Neutrophil (primary cell): ENCODE measurements around the gene FHOD1.

Source experiments
- H3K27ac ChIP-seq: fragments of 200-600 bp; sonication (generic); 2 replicates; pipeline ENCODE4 v1.5.1; 2016; ENCODE audit warnings: mild to moderate bottlenecking, moderate library complexity
- H3K27me3 ChIP-seq: fragments of 200-600 bp; sonication (generic); 2 replicates; pipeline ENCODE4 v1.6.0; 2016; ENCODE audit warnings: mild to moderate bottlenecking
- H3K36me3 ChIP-seq: fragments of 200-600 bp; sonication (generic); 2 replicates; pipeline ENCODE4 v1.5.1; 2017
- H3K4me1 ChIP-seq, 2 experiments: fragments of 200-600 bp in 1 of 2; sonication (generic) in 1 of 2; 1 replicate in 1 of 2; 2 replicates in 1 of 2; pipeline versions ENCODE4 v1.5.1 to v1.6.1; 2013 to 2016; ENCODE audit warnings: low read depth in 1 of 2, low read length in 1 of 2, mild to moderate bottlenecking in 1 of 2, moderate library complexity in 1 of 2; ENCODE audit not compliant: control insufficient read depth in 1 of 2, insufficient read depth in 1 of 2
- H3K4me3 ChIP-seq, 2 experiments: fragments of 200-600 bp in 1 of 2; sonication (generic) in 1 of 2; 1 replicate in 1 of 2; 2 replicates in 1 of 2; pipeline ENCODE4 v1.5.1; 2013 to 2016; ENCODE audit warnings: low read depth in 1 of 2, low read length in 1 of 2, mild to moderate bottlenecking in 1 of 2, moderate library complexity in 1 of 2
- H3K9me3 ChIP-seq: fragments of 200-600 bp; sonication (generic); 2 replicates; pipeline ENCODE4 v1.5.1; 2016
- CTCF ChIP-seq: fragments of 200-600 bp; sonication (generic); IDR thresholded peaks from 2 replicates; pipeline ENCODE4 v1.5.1; 2016; ENCODE audit warnings: antibody characterized with exemption

FHOD1 gene

DNA sequence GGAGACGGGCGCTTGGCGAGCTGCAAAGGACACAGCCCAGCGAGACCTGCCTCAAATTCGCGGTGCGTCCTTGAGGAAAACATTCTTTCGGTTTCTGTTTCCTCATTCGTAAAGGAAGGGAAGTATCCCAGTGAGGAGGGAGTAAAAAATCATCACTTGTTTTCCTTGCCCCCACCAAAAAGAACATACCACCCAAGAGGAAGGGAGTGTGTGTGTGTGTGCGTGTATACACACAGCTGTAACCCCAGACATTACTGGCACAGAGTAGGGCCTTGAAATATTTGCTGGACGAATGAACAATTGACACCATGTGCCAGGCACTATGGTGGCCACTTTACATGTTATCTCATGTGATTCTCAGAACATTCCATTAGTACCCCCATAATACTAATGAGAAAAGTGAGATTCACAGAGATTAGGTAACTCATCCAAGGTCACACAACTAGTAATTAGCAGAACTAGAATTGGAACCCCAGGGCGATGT lies 61.6 kb downstream of the FHOD1 start:
- Histone ChIP-seq H3K27me3 (peaks cover 30% of the 10 kb centered on the region), H3K4me3 (peak overlapping the region; percentile 85 to 100), H3K27ac (peak overlapping the region; percentile 50), H3K9me3 (no peaks in the 10 kb centered on the region), H3K36me3 (no peaks in the 10 kb centered on the region), H3K4me1 (peaks cover 26 to 30% of the 10 kb centered on the region in 2 experiments)
- TF ChIP-seq CTCF: no peak

- peak; percentile 61 for TF ChIP-seq CTCF
- Histone ChIP-seq H3K4me3 (peak overlapping the region; percentile 85 to 100), H3K4me1 (peaks cover 26 to 30% of the 10 kb centered on the region in 2 experiments), H3K27ac (peak overlapping the region; percentile 50), H3K36me3 (no peaks in the 10 kb centered on the region), H3K27me3 (peaks cover 30% of the 10 kb centered on the region), H3K9me3 (no peaks in the 10 kb centered on the region)
Measured at GRCh38 chr16:67184995-67185650, 62.2 kb downstream of the FHOD1 start.

GRCh38 chr16:67184453-67184994 lies 62.8 kb downstream of the FHOD1 start:
- peaks cover 32% of the 10 kb centered on the region for H3K27me3 ChIP-seq
- peaks cover 26 to 30% of the 10 kb centered on the region in 2 experiments for H3K4me1 ChIP-seq
- H3K36me3 ChIP-seq: no peaks in the 10 kb centered on the region
- H3K9me3 ChIP-seq: no peaks in the 10 kb centered on the region
- peak overlapping the region; percentile 85 for H3K27ac ChIP-seq
- H3K4me3 ChIP-seq: peak overlapping the region; percentile 85 to 100
- TF ChIP-seq CTCF: no peak

DNA sequence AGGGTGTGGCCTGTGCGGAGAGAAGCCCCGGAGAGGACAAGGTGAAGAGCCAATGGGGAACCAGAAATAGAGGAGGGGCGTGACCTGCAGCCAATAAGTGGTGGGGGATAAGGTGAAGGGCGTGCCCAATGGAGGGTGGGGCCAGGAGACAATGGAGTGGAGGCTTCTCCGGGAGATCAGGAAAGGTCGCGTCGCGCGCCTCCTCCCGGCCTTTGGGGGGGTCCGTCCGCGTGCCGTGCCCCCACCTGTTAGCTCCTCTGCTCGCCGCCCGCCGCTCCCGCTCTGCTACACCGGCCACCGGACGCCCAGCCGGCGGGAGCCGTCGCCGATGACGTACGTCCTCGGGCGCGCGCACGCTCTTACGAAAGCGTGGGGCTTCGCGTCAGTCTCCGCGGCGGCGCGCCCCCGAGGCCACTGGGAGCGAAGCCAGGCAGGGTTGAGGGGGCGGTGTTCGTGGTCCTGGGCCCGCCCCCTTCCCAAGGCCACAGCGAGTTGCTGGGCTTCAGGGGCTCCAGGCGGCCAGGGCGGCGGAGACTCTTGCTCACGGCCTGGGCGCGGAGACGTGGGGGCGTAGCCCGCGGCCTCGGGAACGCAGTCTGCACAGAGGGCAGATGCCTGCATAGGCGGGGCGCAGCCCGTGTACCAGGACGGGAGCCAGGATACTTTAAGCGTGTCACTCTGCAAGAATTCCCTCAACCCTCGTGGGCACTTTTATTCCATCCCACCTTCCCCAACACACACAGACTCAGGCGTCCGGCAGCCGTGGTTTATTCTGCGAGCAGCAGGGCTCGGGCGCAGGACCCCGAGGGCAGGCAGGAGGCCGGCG lies 63.4 kb downstream of the FHOD1 start, which contains the start of gene MATCAP1:
Gene MATCAP1, minus strand, starts transcription at position 337 of the 826 bp plus-strand sequence. CDS start 3,353 bp downstream, outside the sequence.
- peak within 1 kb of the TSS; percentile 85 to 100 for H3K4me3 ChIP-seq
- no peak for TF ChIP-seq CTCF
- peaks cover 39% of the 10 kb centered on the region for H3K27me3 ChIP-seq
- H3K27ac ChIP-seq: peak within 1 kb of the TSS; percentile 85
- H3K4me1 ChIP-seq: peaks cover 26 to 30% of the 10 kb centered on the region in 2 experiments
- H3K36me3 ChIP-seq: no peaks in the 10 kb centered on the region
- no peaks in the 10 kb centered on the region for H3K9me3 ChIP-seq

GRCh38 chr16:67183284-67183626 lies 64.0 kb downstream of the FHOD1 start:
- peak overlapping the region; percentile 85 for H3K27ac ChIP-seq
- peaks cover 45% of the 10 kb centered on the region for H3K27me3 ChIP-seq
- H3K4me3 ChIP-seq: peak overlapping the region; percentile 85 to 100
- TF ChIP-seq CTCF: no peak
- peaks cover 31 to 32% of the 10 kb centered on the region in 2 experiments for H3K4me1 ChIP-seq
- H3K36me3 ChIP-seq: no peaks in the 10 kb centered on the region
- H3K9me3 ChIP-seq: no peaks in the 10 kb centered on the region
